Measurements from ENCODE around the gene ATXN10.
"Not testable (repeated sequence)": the region's sequence is repeated elsewhere in the genome, so short reads cannot be mapped to it uniquely, and the experiment has no call there.

The ATXN10 gene

GRCh38 chr22:45714390-45714789 lies 42.8 kb downstream of the ATXN10 start:
- not testable (repeated sequence) for DNase-seq

- no peak for DNase-seq
Observed at GRCh38 chr22:45717789-45718188, 46.2 kb downstream of the ATXN10 start.

- no peak for DNase-seq
Observed at GRCh38 chr22:45718391-45718790, 46.8 kb downstream of the ATXN10 start.

GRCh38 chr22:45720839-45721378 lies 49.3 kb downstream of the ATXN10 start:
- no peak for DNase-seq

- no peak for DNase-seq
Observed at GRCh38 chr22:45722006-45722405, 50.4 kb downstream of the ATXN10 start.

- DNase-seq, result no peak
Observed at GRCh38 chr22:45726081-45726480, 54.4 kb downstream of the ATXN10 start.

- no peak for DNase-seq
Observed at GRCh38 chr22:45731041-45731797, 59.6 kb downstream of the ATXN10 start.

GRCh38 chr22:45731798-45732495 lies 60.3 kb downstream of the ATXN10 start:
- DNase-seq, result no peak

- no peak for DNase-seq
Observed at GRCh38 chr22:45735273-45735672, 63.6 kb downstream of the ATXN10 start.

GRCh38 chr22:45738206-45738605 lies 66.6 kb downstream of the ATXN10 start:
- DNase-seq, result no peak

- no peak for DNase-seq
Observed at GRCh38 chr22:45740236-45740635, 68.6 kb downstream of the ATXN10 start.

- DNase-seq, result no peak
Observed at GRCh38 chr22:45742866-45743450, 71.3 kb downstream of the ATXN10 start.

GRCh38 chr22:45743687-45744086 lies 72.1 kb downstream of the ATXN10 start:
- DNase-seq, result no peak

- DNase-seq, result no peak
Observed at GRCh38 chr22:45744442-45744841, 72.8 kb downstream of the ATXN10 start.

GRCh38 chr22:45750626-45751025 lies 79.0 kb downstream of the ATXN10 start:
- no peak for DNase-seq

GRCh38 chr22:45752036-45752435 lies 80.4 kb downstream of the ATXN10 start:
- no peak for DNase-seq

GRCh38 chr22:45754822-45755221 lies 83.2 kb downstream of the ATXN10 start:
- DNase-seq, result no peak

GRCh38 chr22:45756558-45756957 lies 84.9 kb downstream of the ATXN10 start:
- no peak for DNase-seq

- no peak for DNase-seq
Observed at GRCh38 chr22:45757068-45757467, 85.4 kb downstream of the ATXN10 start.

GRCh38 chr22:45757936-45758335 lies 86.3 kb downstream of the ATXN10 start:
- no peak for DNase-seq

GRCh38 chr22:45758603-45759002 lies 87.0 kb downstream of the ATXN10 start:
- DNase-seq, result no peak

- DNase-seq, result no peak
Observed at GRCh38 chr22:45760682-45761081, 89.0 kb downstream of the ATXN10 start.

- DNase-seq, result no peak
Observed at GRCh38 chr22:45762545-45763235, 91.1 kb downstream of the ATXN10 start.

Measured in T-helper 9 cell (primary cell).